ENCODE data around the gene PRKG1. TPM values are rescaled to one million over a fixed set of nuclear protein-coding genes. Genes with fewer than 3 reads are reported as not detected.

The PRKG1 gene
- total and polyA plus RNA-seq, 2 of the 8 experiments (the other 6 are each of a cell fraction or from before 2014, with no cell fraction given) = 4.2 to 15.2 TPM

DNA sequence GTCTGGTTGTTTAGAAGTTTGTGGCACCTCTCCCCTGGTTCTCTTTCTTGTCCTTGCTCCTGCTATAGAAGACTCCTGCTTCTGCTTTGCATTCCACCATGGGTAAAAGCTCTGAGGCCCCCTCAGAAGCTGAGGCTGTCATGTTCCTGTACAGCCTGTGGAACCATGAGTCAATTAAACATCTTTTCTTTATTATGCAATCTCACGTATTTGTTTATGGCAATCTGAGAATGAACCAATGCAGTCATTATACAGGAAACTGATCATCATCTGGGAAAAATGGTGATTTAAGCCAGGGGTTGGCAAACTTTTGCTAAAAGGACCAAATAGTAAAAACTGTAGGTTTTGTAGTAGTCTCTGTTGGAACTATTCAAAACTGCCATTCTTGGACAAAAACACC, 449.8 kb downstream of the PRKG1 start:
- Histone ChIP-seq H2AFZ (ENCODE audit: low read length) (no peak overlapping the region), H3K36me3 (ENCODE audit: control insufficient read depth in 2 of 4, insufficient read depth in 4 of 4, low read length in 3 of 4) (no peaks in the 10 kb centered on the region), H3K79me1 (ENCODE audit: low read depth, low read length) (no peaks in the 10 kb centered on the region), H4K91ac (replicated peaks; ENCODE audit: insufficient read length, low read length) (no peak overlapping the region), H3K9me3 (ENCODE audit: insufficient read depth in 2 of 2, low read depth in 1 of 2, low read length in 1 of 2) (no peaks in the 10 kb centered on the region), H3K14ac (ENCODE audit: insufficient read length) (no peak overlapping the region), H2BK20ac (ENCODE audit: low read length) (no peak overlapping the region), H3K27ac (ENCODE audit: low read depth, low read length) (no peak overlapping the region), H3K4me3 (ENCODE audit: extremely low read depth in 1 of 4, insufficient read depth in 2 of 4, low read depth in 3 of 4, low read length in 4 of 4) (no peak overlapping the region), H2BK120ac (replicated peaks; ENCODE audit: low read depth, low read length) (no peak overlapping the region), H4K5ac (ENCODE audit: insufficient read length, low read depth, low read length) (no peak overlapping the region), H3K4me1 (replicated peaks in 1 of 4; ENCODE audit: control insufficient read depth in 3 of 4, insufficient read depth in 4 of 4, low read length in 3 of 4) (no peaks in the 10 kb centered on the region; a peak in 1 of 7 replicates), H3K27me3 (replicated peaks in 1 of 4; ENCODE audit: control insufficient read depth in 3 of 4, extremely low read depth in 1 of 4, insufficient read depth in 3 of 4, low read length in 3 of 4) (no peaks in the 10 kb centered on the region), H4K20me1 (replicated peaks in 1 of 2; ENCODE audit: control insufficient read depth in 1 of 2, insufficient read depth in 2 of 2, low read length in 2 of 2) (no peaks in the 10 kb centered on the region), H3K79me2 (ENCODE audit: control insufficient read depth in 1 of 2, insufficient read depth in 2 of 2, low read length in 2 of 2) (no peaks in the 10 kb centered on the region), H2BK15ac (ENCODE audit: low read length) (no peak overlapping the region), H2BK5ac (ENCODE audit: low read depth, low read length) (no peak overlapping the region), H3K18ac (ENCODE audit: extremely low read depth, low read length) (no peak overlapping the region), H3K56ac (replicated peaks; ENCODE audit: insufficient read length, low read depth, low read length) (no peak overlapping the region), H3K4me2 (ENCODE audit: insufficient read depth in 1 of 2, low read depth in 2 of 2, low read length in 2 of 2) (no peak overlapping the region), H2BK12ac (ENCODE audit: low read depth, low read length) (no peak overlapping the region), H3K23me2 (ENCODE audit: low read depth, low read length) (no peaks in the 10 kb centered on the region), H3K9ac (replicated peaks in 1 of 4; ENCODE audit: extremely low read depth in 1 of 4, low read depth in 3 of 4, low read length in 3 of 4) (no peak overlapping the region), H3K23ac (ENCODE audit: insufficient read length) (no peak overlapping the region), H2AK5ac (ENCODE audit: low read depth, low read length) (no peak overlapping the region), H4K8ac (ENCODE audit: extremely low read depth, insufficient read depth, low read length) (no peak overlapping the region), H3K4ac (replicated peaks; ENCODE audit: insufficient read length, low read depth, low read length) (no peak overlapping the region)
- no peak for DNase-seq (ENCODE audit: low read depth in 1 of 2, low spot score in 2 of 2)
- POLR2A ChIA-PET (ENCODE audit: partially characterized antibody) = no interaction called here
- 76% methylated on average over 1 of the region's 1 CpG; no CpG with 5 or more reads in 1 of the 2 experiments for WGBS, 2 experiments (ENCODE audit: extremely low coverage in 1 of 2, insufficient coverage in 1 of 2, insufficient read length in 1 of 2, insufficient replicate concordance in 2 of 2, low coverage in 1 of 2, low lambda C conversion rate in 2 of 2, missing lambda C conversion rate in 1 of 2)
- CTCF ChIA-PET (ENCODE audit: partially characterized antibody) = interaction anchor here (0.7 kb wide), 1 partner anchor 493 kb away, joined by 3 read pairs; no protein-coding TSS in a partner anchor
- no peak for FAIRE-seq
- TF ChIP-seq HDAC2 (IDR thresholded peaks at IDR 0.05; ENCODE audit: borderline replicate concordance in 1 of 2, low read depth in 2 of 2, low read length in 2 of 2) = no peak
- no peak for TF ChIP-seq JUN (IDR thresholded peaks at IDR 0.05; ENCODE audit: low read depth, low read length)
- no peak for TF ChIP-seq TBP (IDR thresholded peaks at IDR 0.05; ENCODE audit: low read depth, low read length)
- TF ChIP-seq RXRA (IDR thresholded peaks at IDR 0.05; ENCODE audit: insufficient read depth, low read depth, low read length) = no peak
- no peak for TF ChIP-seq CHD1 (IDR thresholded peaks at IDR 0.05; ENCODE audit: low read depth, low read length)
- no peak for TF ChIP-seq POLR2AphosphoS5 (IDR thresholded peaks at IDR 0.05; ENCODE audit: low read depth, low read length)
- TF ChIP-seq, protein P1, sequence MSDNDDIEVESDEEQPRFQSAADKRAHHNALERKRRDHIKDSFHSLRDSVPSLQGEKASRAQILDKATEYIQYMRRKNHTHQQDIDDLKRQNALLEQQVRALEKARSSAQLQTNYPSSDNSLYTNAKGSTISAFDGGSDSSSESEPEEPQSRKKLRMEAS (IDR thresholded peaks at IDR 0.05) = no peak
- no peak for TF ChIP-seq TAF7 (optimal IDR thresholded peaks at IDR 0.05; ENCODE audit: borderline replicate concordance, low read depth, low read length)
- no peak for TF ChIP-seq SUZ12 (IDR thresholded peaks at IDR 0.05; ENCODE audit: low read length)
- TF ChIP-seq CHD2 (IDR thresholded peaks at IDR 0.05; ENCODE audit: low read length) = no peak
- TF ChIP-seq, protein P2, sequence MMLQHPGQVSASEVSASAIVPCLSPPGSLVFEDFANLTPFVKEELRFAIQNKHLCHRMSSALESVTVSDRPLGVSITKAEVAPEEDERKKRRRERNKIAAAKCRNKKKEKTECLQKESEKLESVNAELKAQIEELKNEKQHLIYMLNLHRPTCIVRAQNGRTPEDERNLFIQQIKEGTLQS (IDR thresholded peaks at IDR 0.05; ENCODE audit: insufficient read depth, low read depth, low read length) = no peak
- no peak for TF ChIP-seq SP4 (IDR thresholded peaks at IDR 0.05; ENCODE audit: low read length)
- TF ChIP-seq CBX8 (IDR thresholded peaks at IDR 0.05; ENCODE audit: borderline replicate concordance, low read depth, low read length) = no peak
- no peak for TF ChIP-seq EGR1 (IDR thresholded peaks at IDR 0.05; ENCODE audit: borderline replicate concordance, low read depth, low read length)
- no peak for TF ChIP-seq PHF8 (conservative IDR thresholded peaks at IDR 0.05; ENCODE audit: low read depth, low read length)

All from H1 (cell line).